COLO829 (cell line): ENCODE data around the gene OPTC.
"Not testable (repeated sequence)": the region's sequence is repeated elsewhere in the genome, so short reads cannot be mapped to it uniquely, and the experiment has no call there.

Experiments used
- DNase-seq: peaks from one replicate; pipeline ENCODE4 v3.0.0; 2012; ENCODE audit warnings: low spot score

Gene OPTC, protein sequence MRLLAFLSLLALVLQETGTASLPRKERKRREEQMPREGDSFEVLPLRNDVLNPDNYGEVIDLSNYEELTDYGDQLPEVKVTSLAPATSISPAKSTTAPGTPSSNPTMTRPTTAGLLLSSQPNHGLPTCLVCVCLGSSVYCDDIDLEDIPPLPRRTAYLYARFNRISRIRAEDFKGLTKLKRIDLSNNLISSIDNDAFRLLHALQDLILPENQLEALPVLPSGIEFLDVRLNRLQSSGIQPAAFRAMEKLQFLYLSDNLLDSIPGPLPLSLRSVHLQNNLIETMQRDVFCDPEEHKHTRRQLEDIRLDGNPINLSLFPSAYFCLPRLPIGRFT

GRCh38 chr1:203493901-203494300 lies at the start of gene OPTC:
Gene OPTC (plus strand): TSS chr1:203494153. CDS start chr1:203496006, 1,853 bp downstream.
- no peak for DNase-seq

DNA sequence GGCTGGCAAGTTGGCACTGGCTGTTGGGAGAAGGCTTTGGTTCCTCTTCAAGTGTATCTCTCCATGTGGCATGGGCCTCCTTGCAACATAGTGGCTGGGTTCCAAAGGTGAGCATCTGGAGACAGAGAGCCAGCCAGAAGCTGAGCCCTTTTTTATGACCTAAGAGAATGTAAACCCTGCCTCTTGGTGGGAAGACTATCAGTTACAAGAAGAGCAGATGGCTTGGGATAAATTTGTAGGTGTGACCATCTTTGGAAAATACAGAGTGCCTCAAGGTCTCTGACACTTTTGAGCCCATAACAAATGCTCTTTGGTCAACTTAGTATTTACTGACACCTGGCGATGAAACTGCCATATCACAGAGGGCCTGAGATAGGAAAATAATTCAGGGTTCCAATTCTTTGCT lies 49.8 kb upstream of the OPTC start:
- DNase-seq = no peak

- DNase-seq = no peak
These were observed 46.8 kb upstream of the OPTC start for GRCh38 chr1:203447151-203447550.

GRCh38 chr1:203447598-203447997 lies 46.4 kb upstream of the OPTC start:
- DNase-seq = not testable (repeated sequence)

DNA sequence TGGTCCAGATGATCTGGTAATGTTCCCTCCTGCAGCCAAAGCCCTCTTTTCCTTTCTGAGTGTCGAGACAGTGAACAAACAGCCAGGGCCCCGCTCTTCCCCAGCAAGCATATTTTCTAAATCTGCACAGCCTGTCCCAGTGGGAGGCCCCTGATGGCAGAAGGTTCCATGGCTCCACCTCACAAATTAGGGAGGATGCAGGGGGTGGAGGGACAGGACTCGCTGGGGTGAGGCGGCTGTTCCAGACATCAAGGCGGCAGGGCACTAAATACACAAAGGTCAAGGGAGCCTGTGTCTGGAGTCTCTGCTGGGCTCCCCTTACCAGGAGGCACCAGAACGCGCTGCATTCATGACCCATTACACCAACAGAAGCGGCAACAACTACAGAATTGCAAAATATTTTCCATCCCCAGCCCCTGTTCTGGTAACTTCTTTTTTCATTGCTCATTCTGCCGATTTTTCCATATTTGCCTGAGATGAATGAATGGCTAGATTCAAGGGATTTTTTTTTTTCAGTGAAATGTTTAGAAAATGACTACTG lies 45.4 kb upstream of the OPTC start:
- peak; percentile 60 for DNase-seq

GRCh38 chr1:203450001-203450400 lies 44.0 kb upstream of the OPTC start:
- no peak for DNase-seq

DNA sequence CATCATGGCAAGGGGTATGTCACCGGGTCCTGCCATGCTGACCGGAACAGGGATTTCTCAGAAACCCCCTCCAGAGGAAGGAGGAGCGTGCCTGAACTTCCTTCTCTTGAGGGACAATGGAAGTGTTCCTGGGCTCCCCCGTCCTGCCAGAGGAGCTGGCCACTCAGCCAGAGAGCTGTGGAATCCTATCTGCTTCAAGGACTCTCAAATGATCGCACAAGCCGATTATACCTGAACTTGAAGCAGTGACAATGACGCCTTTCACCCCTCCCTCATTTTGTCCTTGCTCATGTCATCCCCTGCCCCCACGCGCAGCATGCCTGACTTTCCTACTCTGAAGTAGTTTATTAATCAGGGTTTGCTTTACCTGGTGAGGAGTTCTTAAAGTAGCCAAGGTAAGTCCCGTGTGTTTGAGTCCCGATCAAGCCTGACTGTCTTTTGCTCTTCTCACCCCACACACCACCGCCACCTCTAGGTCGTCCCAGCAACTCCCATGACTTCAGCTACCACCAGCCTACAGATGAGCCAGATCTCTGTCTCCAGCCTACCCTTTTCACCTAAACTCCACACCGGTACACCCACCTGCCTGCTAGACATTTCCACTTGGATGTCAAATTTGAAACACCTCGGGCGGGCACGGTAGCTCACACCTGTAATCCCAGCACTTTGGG lies 43.3 kb upstream of the OPTC start:
- no peak for DNase-seq

DNA sequence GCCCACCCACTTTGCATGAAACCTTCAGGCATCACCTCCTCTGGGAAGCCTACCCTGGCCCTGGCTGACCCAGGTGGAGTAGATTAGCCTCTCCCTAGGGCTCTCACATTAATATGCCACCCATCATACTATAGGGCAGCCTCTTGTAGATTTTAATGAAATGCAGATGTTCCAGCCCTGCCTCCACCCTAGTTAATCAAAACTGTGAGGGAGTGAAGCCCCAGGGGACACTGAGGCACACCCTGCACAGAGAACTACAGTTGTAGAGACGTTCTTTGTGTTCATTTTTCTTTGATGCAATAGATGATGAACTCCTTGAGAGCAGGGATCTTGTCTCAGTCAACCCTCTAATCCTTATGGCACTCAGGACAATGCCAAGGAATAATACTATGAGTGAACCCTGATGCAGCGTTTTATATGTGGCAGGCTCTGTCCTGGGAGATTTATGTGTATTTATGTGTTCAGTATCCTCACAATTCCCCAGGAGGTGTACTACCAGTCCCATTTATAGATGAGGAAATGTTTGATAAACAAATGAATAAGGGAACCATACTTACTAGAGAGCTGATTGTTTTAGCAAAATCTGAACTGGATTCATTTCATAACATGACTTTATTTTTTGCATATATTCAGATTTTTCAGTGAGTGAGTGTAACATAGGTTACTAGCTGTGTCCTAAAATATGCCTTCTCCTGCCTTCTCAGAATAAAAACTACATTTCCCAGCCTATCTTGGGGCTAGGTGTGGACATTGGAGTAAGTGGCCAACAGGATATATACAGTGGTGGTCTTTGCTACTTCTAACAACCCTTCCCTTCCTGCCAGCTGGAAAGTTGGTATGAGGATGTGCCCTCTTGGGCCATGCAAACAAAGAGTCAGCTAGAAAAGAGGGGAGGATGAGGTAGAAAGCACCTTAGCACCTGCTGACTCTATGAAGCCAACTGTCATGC lies 41.8 kb upstream of the OPTC start:
- no peak for DNase-seq

GRCh38 chr1:203453016-203453415 lies 40.9 kb upstream of the OPTC start:
- no peak for DNase-seq

DNA sequence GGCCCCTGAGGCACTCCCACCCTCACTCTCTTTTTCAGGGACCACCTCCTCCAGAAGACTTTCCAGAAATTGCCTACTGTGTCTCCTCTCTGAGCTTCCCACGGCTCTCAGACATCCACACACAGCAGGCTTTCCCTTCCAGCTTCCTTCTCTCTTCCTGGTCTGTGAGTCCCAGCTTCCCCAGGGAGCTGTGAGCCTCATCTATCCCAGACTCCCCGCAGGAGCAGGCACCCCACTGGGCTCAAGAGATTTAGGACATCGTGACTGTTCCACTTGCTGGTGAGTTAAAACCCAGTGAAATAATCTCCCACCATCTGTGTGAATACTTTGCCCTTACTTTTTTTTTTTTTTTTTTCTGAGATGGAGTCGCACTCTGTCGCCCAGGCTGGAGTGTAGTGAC lies 40.3 kb upstream of the OPTC start:
- no peak for DNase-seq

DNA sequence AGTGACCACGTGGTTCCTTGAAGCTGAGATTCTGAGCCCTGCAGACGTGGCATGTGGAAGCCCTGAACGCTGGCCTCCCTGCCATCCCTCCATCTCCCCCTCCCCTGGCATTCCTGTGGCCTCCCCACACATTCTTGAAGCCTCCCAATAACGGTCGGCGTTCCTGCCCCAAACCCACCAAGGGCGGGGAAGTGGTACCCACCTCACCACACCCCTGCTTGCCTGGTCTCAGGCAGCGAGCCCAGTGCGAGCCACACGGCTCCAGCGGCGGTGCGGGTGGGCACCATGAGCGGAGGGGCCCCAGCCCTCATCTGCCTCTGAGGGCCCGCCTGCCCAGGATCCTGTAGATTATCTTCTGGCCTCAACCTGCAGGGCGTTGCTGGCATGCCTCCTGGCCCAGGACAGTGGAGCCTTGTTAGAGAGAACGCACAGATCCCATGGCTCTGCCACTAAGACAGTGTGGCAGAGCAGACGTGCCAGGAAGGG lies 38.9 kb upstream of the OPTC start:
- no peak for DNase-seq

GRCh38 chr1:203455706-203456105 lies 38.2 kb upstream of the OPTC start:
- no peak for DNase-seq

- DNase-seq = no peak
These were observed 37.4 kb upstream of the OPTC start for GRCh38 chr1:203456577-203456976.

DNA sequence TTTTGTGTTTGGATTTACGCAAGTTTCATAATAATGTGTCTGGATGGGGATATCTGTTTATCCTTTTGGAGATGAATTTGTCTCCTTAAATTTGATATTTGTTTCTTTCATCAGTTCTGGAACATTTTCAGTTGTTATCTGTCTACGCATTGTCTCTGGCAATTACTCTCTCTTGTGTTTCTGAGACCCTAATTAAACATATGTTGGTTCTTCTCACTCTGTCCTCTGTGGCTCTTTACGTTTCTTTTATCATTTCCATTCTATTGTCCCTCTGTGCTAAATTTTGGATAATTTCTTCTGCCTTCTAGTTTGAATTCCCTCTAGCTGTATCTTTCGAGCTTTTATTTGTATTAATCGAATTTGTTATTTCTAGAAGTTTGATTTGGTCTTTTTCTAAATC lies 35.9 kb upstream of the OPTC start:
- DNase-seq = no peak

- DNase-seq = no peak
These were observed 34.2 kb upstream of the OPTC start for GRCh38 chr1:203459671-203460201.

- DNase-seq = no peak
These were observed 32.2 kb upstream of the OPTC start for GRCh38 chr1:203461717-203462116.

- no peak for DNase-seq
These were observed 31.8 kb upstream of the OPTC start for GRCh38 chr1:203462143-203462542.

DNA sequence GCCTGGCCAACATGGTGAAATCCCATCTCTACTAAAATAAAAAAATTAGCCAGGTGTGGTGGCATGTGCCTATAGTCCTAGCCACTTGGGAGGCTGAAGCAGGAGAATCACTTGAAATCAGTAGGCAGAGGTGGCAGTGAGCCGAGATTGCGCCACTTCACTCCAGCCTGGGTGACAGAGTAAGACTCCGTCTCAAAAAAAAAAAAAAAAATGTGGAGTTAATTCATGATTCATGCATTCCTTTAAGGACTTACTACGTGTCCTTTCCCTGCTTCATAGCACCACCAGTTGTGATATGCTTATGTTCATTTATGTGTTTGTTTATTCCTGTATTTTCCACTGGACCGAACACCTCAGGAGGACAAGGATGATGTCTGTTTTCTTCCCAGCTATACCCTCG lies 31.1 kb upstream of the OPTC start:
- DNase-seq = no peak

- DNase-seq = no peak
These were observed 30.4 kb upstream of the OPTC start for GRCh38 chr1:203463469-203464062.

GRCh38 chr1:203464226-203464625 lies 29.7 kb upstream of the OPTC start:
- no peak for DNase-seq

- no peak for DNase-seq
These were observed 29.2 kb upstream of the OPTC start for GRCh38 chr1:203464743-203465142.
